WTC11 (cell line): ENCODE results near the gene ATG7. TPM values are rescaled to one million over a fixed set of nuclear protein-coding genes. Genes with fewer than 3 reads are reported as not detected.

Experiments used
- ATAC-seq: fragments of 200-7000 bp; cut with Tn5 transposase; 2 replicates; pipeline ENCODE4 v1.10.0; 2021; ENCODE audit warnings: mild to moderate bottlenecking, moderate library complexity
- CTCF ChIA-PET: fragments of 300-600 bp; sonication (Branson Sonifier 250); formaldehyde crosslinking; loops from one replicate; lab custom pipeline; 2021; ENCODE audit warnings: antibody characterized with exemption; lab: Charles Lee
- POLR2A ChIA-PET: fragments of 350-600 bp; sonication (Branson Sonifier 250); formaldehyde crosslinking; loops from one replicate; lab custom pipeline; 2021; ENCODE audit warnings: antibody characterized with exemption; lab: Charles Lee
- DNase-seq: peaks from one replicate; pipeline ENCODE4 v3.0.0; 2021; ENCODE audit warnings: low spot score
- H3K27ac Mint-ChIP-seq: 2 replicates; pipeline ENCODE4 v1.8.0; 2021; ENCODE audit warnings: mixed read lengths
- H3K27me3 Mint-ChIP-seq: 2 replicates; pipeline ENCODE4 v1.8.0; 2021; ENCODE audit warnings: low read depth, mild to moderate bottlenecking, moderate library complexity, mixed read lengths
- H3K36me3 Mint-ChIP-seq: 2 replicates; pipeline ENCODE4 v1.8.0; 2021; ENCODE audit warnings: mixed read lengths
- H3K4me1 Mint-ChIP-seq: 2 replicates; pipeline ENCODE4 v1.8.0; 2022; ENCODE audit warnings: mixed read lengths
- H3K4me3 Mint-ChIP-seq: 2 replicates; pipeline ENCODE4 v1.8.0; 2021; ENCODE audit warnings: mild to moderate bottlenecking, moderate library complexity, mixed read lengths
- H3K9me3 Mint-ChIP-seq: 2 replicates; pipeline ENCODE4 v1.8.0; 2021; ENCODE audit warnings: mixed read lengths
- ATF1 ChIP-seq: sonication (generic); formaldehyde crosslinking; IDR thresholded peaks from 2 replicates; pipeline ENCODE4 v1.8.1; 2023; ENCODE audit warnings: mild to moderate bottlenecking, moderate library complexity, missing genetic modification reagents
- CREM ChIP-seq: sonication (generic); formaldehyde crosslinking; IDR thresholded peaks from 2 replicates; pipeline ENCODE4 v1.8.1; 2022; ENCODE audit warnings: mild to moderate bottlenecking, missing genetic modification reagents, moderate library complexity
- ESRRA ChIP-seq: sonication (generic); formaldehyde crosslinking; IDR thresholded peaks from 2 replicates; pipeline ENCODE4 v1.8.1; 2022; ENCODE audit warnings: mild to moderate bottlenecking, missing genetic modification reagents, borderline replicate concordance
- GABPB1 ChIP-seq: sonication (generic); formaldehyde crosslinking; IDR thresholded peaks from 2 replicates; pipeline ENCODE4 v1.8.1; 2023; ENCODE audit warnings: mild to moderate bottlenecking, missing genetic modification reagents
- IRF2 ChIP-seq: sonication (generic); formaldehyde crosslinking; IDR thresholded peaks from 2 replicates; pipeline ENCODE4 v1.8.0; 2022; ENCODE audit warnings: low read depth, missing genetic modification reagents, borderline replicate concordance
- KAT7 ChIP-seq: sonication (generic); formaldehyde crosslinking; IDR thresholded peaks from 2 replicates; pipeline ENCODE4 v1.8.1; 2023; ENCODE audit warnings: missing genetic modification reagents, mild to moderate bottlenecking, borderline replicate concordance
- NR3C1 ChIP-seq: sonication (generic); formaldehyde crosslinking; conservative IDR thresholded peaks from 2 replicates; pipeline ENCODE4 v1.8.1; 2023; ENCODE audit warnings: low read depth, mild to moderate bottlenecking, missing genetic modification reagents
- RELA ChIP-seq: sonication (generic); formaldehyde crosslinking; IDR thresholded peaks from 2 replicates; pipeline ENCODE4 v1.8.1; 2022; ENCODE audit warnings: missing genetic modification reagents, mild to moderate bottlenecking, borderline replicate concordance
- TEAD1 ChIP-seq: sonication (generic); formaldehyde crosslinking; IDR thresholded peaks from 2 replicates; pipeline ENCODE4 v1.8.0; 2022; ENCODE audit warnings: mild to moderate bottlenecking, missing genetic modification reagents
- TEAD4 ChIP-seq: sonication (generic); formaldehyde crosslinking; IDR thresholded peaks from 2 replicates; pipeline ENCODE4 v1.8.0; 2022; ENCODE audit warnings: mild to moderate bottlenecking, missing genetic modification reagents
- ZNF232 ChIP-seq: sonication (generic); formaldehyde crosslinking; IDR thresholded peaks from 2 replicates; pipeline ENCODE4 v1.8.0; 2022; ENCODE audit warnings: mild to moderate bottlenecking, missing genetic modification reagents
- ZNF396 ChIP-seq: fragments of 250-450 bp; sonication (Bioruptor Pico); IDR thresholded peaks from 2 replicates; pipeline ENCODE4 v1.8.0; 2021; ENCODE audit warnings: mild to moderate bottlenecking, moderate library complexity, borderline replicate concordance
- ZNF416 ChIP-seq: fragments of 250-450 bp; sonication (Bioruptor Pico); IDR thresholded peaks from 2 replicates; pipeline ENCODE4 v1.9.0; 2021; ENCODE audit warnings: mild to moderate bottlenecking, inconsistent platforms
- total RNA-seq: library from RNA; stranded (reverse); gene quantifications from 3 replicates; pipeline ENCODE4 v1.2.3, GENCODE V29; 2021
- TF ChIP-seq, protein P1 (sequence below): sonication (generic); formaldehyde crosslinking; IDR thresholded peaks from 2 replicates; pipeline ENCODE4 v1.8.1; 2022; ENCODE audit warnings: mild to moderate bottlenecking, missing genetic modification reagents, moderate library complexity, borderline replicate concordance
- TF ChIP-seq, protein P2 (sequence below): sonication (generic); formaldehyde crosslinking; IDR thresholded peaks from 2 replicates; pipeline ENCODE4 v1.8.0; 2022; ENCODE audit warnings: mild to moderate bottlenecking, missing genetic modification reagents
- TF ChIP-seq, protein P3 (sequence below): sonication (generic); formaldehyde crosslinking; IDR thresholded peaks from 2 replicates; pipeline ENCODE4 v1.8.1; 2023; ENCODE audit warnings: mild to moderate bottlenecking, missing genetic modification reagents
- TF ChIP-seq, protein P4 (sequence below): fragments of 250-450 bp; sonication (Bioruptor Pico); conservative IDR thresholded peaks from 2 replicates; pipeline ENCODE4 v1.9.0; 2021; ENCODE audit warnings: mild to moderate bottlenecking
- TF ChIP-seq, protein P5 (sequence below): sonication (generic); formaldehyde crosslinking; IDR thresholded peaks from 2 replicates; pipeline ENCODE4 v1.8.1; 2022; ENCODE audit warnings: missing genetic modification reagents, borderline replicate concordance
- TF ChIP-seq, protein P6 (sequence below): sonication (generic); formaldehyde crosslinking; IDR thresholded peaks from 2 replicates; pipeline ENCODE4 v1.8.1; 2023; ENCODE audit warnings: mild to moderate bottlenecking, missing genetic modification reagents, moderate library complexity

Gene ATG7
- total RNA-seq, 1 experiment from 2014 or later: 17.5 TPM

DNA sequence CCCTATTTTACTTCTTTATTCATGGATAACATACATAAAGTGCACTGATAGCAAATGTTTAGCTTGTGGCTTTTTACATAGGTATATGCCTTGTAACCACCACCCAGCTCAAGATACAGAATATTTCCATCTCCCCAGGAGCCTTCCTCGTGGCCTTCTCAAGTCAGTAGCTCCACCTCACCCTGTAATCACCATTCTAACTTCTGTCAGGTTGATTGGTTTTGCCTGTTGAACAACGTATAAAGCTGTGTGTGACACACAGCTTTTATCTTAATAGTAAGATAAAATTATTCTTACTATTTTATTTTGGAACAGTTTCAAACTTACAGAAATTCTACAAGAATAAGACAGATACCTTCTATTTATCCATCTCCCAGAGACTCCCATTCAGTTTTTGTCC, 13.3 kb downstream of the ATG7 start:
- POLR2A ChIA-PET: no interaction called here
- CTCF ChIA-PET: no interaction called here
- Mint-ChIP-seq H3K36me3 (peaks cover 6% of the 10 kb centered on the region; the same call in 1 of the 2 replicates), H3K4me3 (no peak overlapping the region), H3K27me3 (no peaks in the 10 kb centered on the region), H3K27ac (no peak overlapping the region), H3K4me1 (no peaks in the 10 kb centered on the region), H3K9me3 (no peaks in the 10 kb centered on the region)
- no peak for ATAC-seq
- no peak for DNase-seq
- TF ChIP-seq IRF2 (CRISPR knock-in tag) (no peak), TEAD4 (CRISPR knock-in tag) (no peak), RELA (CRISPR knock-in tag) (no peak), GABPB1 (CRISPR knock-in tag) (no peak), CREM (CRISPR knock-in tag) (no peak), TEAD1 (CRISPR knock-in tag) (no peak), ESRRA (CRISPR knock-in tag) (no peak)
- TF ChIP-seq, protein P1, sequence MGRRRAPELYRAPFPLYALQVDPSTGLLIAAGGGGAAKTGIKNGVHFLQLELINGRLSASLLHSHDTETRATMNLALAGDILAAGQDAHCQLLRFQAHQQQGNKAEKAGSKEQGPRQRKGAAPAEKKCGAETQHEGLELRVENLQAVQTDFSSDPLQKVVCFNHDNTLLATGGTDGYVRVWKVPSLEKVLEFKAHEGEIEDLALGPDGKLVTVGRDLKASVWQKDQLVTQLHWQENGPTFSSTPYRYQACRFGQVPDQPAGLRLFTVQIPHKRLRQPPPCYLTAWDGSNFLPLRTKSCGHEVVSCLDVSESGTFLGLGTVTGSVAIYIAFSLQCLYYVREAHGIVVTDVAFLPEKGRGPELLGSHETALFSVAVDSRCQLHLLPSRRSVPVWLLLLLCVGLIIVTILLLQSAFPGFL (CRISPR knock-in tag): no peak
- TF ChIP-seq, protein P2, sequence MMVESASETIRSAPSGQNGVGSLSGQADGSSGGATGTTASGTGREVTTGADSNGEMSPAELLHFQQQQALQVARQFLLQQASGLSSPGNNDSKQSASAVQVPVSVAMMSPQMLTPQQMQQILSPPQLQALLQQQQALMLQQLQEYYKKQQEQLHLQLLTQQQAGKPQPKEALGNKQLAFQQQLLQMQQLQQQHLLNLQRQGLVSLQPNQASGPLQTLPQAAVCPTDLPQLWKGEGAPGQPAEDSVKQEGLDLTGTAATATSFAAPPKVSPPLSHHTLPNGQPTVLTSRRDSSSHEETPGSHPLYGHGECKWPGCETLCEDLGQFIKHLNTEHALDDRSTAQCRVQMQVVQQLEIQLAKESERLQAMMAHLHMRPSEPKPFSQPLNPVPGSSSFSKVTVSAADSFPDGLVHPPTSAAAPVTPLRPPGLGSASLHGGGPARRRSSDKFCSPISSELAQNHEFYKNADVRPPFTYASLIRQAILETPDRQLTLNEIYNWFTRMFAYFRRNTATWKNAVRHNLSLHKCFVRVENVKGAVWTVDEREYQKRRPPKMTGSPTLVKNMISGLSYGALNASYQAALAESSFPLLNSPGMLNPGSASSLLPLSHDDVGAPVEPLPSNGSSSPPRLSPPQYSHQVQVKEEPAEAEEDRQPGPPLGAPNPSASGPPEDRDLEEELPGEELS (CRISPR knock-in tag): no peak

DNA sequence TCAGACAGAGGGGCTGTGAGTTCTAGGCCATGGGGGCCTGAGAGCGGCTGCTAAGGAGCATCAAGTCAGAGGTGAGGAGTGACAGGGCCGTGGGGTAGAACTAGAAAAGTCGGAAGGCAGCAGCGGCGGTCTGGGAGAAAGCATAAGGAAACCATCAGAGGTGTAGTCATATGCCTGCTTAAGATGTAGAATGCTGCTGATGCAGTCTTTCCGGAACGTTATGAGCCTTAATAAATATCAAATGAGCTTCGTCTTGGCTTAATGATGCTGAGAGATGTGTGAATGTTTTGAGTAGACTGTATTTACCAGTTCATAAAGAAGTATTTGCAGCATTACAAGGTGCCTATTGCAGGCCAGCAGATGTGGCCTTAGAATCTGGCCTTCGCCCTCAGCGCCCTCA, 15.2 kb downstream of the ATG7 start:
- Mint-ChIP-seq H3K27me3 (no peaks in the 10 kb centered on the region), H3K27ac (no peak overlapping the region), H3K4me3 (no peak overlapping the region), H3K4me1 (no peaks in the 10 kb centered on the region), H3K9me3 (no peaks in the 10 kb centered on the region), H3K36me3 (peaks cover 6% of the 10 kb centered on the region; the same call in 1 of the 2 replicates)
- ChIA-PET POLR2A (no interaction called here), CTCF (interaction anchor here (1.6 kb wide), 1 partner anchor 48 kb away, joined by 4 read pairs; no protein-coding TSS in a partner anchor)
- DNase-seq (no peak), ATAC-seq (no peak)
- TF ChIP-seq, protein P3, sequence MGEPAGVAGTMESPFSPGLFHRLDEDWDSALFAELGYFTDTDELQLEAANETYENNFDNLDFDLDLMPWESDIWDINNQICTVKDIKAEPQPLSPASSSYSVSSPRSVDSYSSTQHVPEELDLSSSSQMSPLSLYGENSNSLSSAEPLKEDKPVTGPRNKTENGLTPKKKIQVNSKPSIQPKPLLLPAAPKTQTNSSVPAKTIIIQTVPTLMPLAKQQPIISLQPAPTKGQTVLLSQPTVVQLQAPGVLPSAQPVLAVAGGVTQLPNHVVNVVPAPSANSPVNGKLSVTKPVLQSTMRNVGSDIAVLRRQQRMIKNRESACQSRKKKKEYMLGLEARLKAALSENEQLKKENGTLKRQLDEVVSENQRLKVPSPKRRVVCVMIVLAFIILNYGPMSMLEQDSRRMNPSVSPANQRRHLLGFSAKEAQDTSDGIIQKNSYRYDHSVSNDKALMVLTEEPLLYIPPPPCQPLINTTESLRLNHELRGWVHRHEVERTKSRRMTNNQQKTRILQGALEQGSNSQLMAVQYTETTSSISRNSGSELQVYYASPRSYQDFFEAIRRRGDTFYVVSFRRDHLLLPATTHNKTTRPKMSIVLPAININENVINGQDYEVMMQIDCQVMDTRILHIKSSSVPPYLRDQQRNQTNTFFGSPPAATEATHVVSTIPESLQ (CRISPR knock-in tag): no peak
- TF ChIP-seq ESRRA (CRISPR knock-in tag) (no peak), ZNF396 (CRISPR knock-in tag) (no peak), ATF1 (CRISPR knock-in tag) (no peak), ZNF416 (CRISPR knock-in tag) (no peak), NR3C1 (CRISPR knock-in tag) (no peak), ZNF232 (CRISPR knock-in tag) (no peak), KAT7 (CRISPR knock-in tag) (no peak), IRF2 (CRISPR knock-in tag) (no peak), GABPB1 (CRISPR knock-in tag) (no peak)
- TF ChIP-seq, protein P4, sequence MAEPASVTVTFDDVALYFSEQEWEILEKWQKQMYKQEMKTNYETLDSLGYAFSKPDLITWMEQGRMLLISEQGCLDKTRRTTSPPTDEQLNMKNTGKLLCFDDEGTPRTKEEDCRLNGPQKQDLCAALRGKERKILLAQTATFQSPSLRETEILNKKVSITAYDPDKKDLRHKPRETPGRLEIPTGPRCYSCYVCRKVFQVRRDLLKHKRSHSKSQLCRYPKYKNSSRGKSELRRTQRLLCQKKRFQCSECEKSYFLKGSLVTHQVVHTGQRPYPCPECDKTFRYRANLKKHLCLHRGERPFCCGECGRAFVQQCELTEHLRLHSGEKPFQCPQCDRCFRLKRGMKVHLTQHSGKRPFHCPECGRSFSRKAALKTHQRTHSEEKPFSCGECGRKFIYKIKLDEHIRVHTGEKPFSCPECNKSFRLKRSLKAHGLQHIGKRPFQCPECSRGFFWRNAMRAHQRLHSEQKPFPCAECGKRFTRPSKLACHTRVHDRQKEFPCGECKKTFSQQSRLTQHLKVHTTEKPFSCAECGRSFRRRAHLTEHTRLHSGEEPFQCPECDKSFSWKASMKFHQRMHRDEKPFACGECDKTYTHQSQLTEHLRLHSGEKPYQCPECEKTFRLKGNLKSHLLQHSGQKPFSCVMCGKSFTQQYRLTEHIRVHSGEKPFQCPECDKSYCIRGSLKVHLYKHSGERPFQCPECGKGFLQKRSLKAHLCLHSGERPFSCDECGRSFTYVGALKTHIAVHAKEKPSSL: no peak
- TF ChIP-seq, protein P5, sequence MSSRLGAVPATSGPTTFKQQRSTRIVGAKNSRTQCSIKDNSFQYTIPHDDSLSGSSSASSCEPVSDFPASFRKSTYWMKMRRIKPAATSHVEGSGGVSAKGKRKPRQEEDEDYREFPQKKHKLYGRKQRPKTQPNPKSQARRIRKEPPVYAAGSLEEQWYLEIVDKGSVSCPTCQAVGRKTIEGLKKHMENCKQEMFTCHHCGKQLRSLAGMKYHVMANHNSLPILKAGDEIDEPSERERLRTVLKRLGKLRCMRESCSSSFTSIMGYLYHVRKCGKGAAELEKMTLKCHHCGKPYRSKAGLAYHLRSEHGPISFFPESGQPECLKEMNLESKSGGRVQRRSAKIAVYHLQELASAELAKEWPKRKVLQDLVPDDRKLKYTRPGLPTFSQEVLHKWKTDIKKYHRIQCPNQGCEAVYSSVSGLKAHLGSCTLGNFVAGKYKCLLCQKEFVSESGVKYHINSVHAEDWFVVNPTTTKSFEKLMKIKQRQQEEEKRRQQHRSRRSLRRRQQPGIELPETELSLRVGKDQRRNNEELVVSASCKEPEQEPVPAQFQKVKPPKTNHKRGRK: no peak
- TF ChIP-seq, protein P6, sequence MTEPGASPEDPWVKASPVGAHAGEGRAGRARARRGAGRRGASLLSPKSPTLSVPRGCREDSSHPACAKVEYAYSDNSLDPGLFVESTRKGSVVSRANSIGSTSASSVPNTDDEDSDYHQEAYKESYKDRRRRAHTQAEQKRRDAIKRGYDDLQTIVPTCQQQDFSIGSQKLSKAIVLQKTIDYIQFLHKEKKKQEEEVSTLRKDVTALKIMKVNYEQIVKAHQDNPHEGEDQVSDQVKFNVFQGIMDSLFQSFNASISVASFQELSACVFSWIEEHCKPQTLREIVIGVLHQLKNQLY (CRISPR knock-in tag): no peak
